Panc1 (cell line): ENCODE results near the gene NEURL3. TPM values are rescaled to one million over a fixed set of nuclear protein-coding genes. Genes with fewer than 3 reads are reported as not detected.

Experiments used
- ATAC-seq: fragments of 200-7000 bp; cut with Tn5 transposase; 2 replicates; pipeline ENCODE4 v1.9.1; 2020; ENCODE audit warnings: mild to moderate bottlenecking, moderate library complexity
- BruUV-seq: library from RNA; stranded (reverse); fragments of 400-500 nt; replicated peaks from 2 replicates; lab custom pipeline; 2021; lab: Mats Ljungman, UMichigan
- CTCF ChIA-PET: fragments of 300-600 bp; sonication (Branson Sonifier 250); formaldehyde crosslinking; loops from one replicate; lab custom pipeline; 2022; ENCODE audit warnings: antibody characterized with exemption; lab: Charles Lee
- POLR2A ChIA-PET: fragments of 300-600 bp; sonication (Branson Sonifier 250); formaldehyde crosslinking; loops from one replicate; lab custom pipeline; 2022; ENCODE audit warnings: antibody characterized with exemption; lab: Charles Lee
- DNase-seq: peaks from one replicate; pipeline ENCODE4 v3.0.0-alpha.2; 2010; ENCODE audit warnings: low read depth, low spot score
- H3K27ac ChIP-seq: 2 replicates; pipeline ENCODE4 v1.5.1; 2011; ENCODE audit warnings: mild to moderate bottlenecking, low read length, inconsistent platforms
- H3K27me3 ChIP-seq: fragments of 200-500 bp; sonication (Bioruptor generic); 2 replicates; pipeline ENCODE4 v1.6.0; 2014; ENCODE audit warnings: low read length, inconsistent platforms; ENCODE audit not compliant: control insufficient read depth, insufficient read depth
- H3K36me3 ChIP-seq: fragments of 200-500 bp; sonication (Bioruptor generic); 2 replicates; pipeline ENCODE4 v1.5.1; 2014; ENCODE audit warnings: inconsistent platforms, mild to moderate bottlenecking, low read length, moderate library complexity; ENCODE audit not compliant: control insufficient read depth, insufficient read depth
- H3K4me1 ChIP-seq: 2 replicates; pipeline ENCODE4 v1.5.1; 2011; ENCODE audit warnings: inconsistent platforms, mild to moderate bottlenecking, low read length, moderate library complexity; ENCODE audit not compliant: control insufficient read depth, insufficient read depth
- H3K4me3 ChIP-seq, 2 experiments: 2 replicates each; pipeline ENCODE4 v1.5.1; 2011 to 2012; ENCODE audit warnings: low read depth in 2 of 2, low read length in 2 of 2, mild to moderate bottlenecking in 2 of 2, inconsistent platforms in 1 of 2, moderate library complexity in 1 of 2
- H3K9me3 ChIP-seq: fragments of 200-500 bp; sonication (Bioruptor generic); 2 replicates; pipeline ENCODE4 v1.5.1; 2014; ENCODE audit warnings: low read depth, mild to moderate bottlenecking, inconsistent platforms, low read length, moderate library complexity; ENCODE audit not compliant: control insufficient read depth, insufficient read depth
- POLR2AphosphoS5 ChIP-seq: IDR thresholded peaks from 2 replicates; pipeline ENCODE4 v1.6.1; 2012; ENCODE audit warnings: mild to moderate bottlenecking, low read depth, low read length, moderate library complexity
- SIN3A ChIP-seq: IDR thresholded peaks from 2 replicates; pipeline ENCODE4 v1.6.1; 2012; ENCODE audit warnings: low read depth, mild to moderate bottlenecking, low read length, moderate library complexity, borderline replicate concordance; ENCODE audit not compliant: insufficient read depth
- TCF7L2 ChIP-seq: IDR thresholded peaks from 2 replicates; pipeline ENCODE4 v1.6.1; 2011; ENCODE audit warnings: mild to moderate bottlenecking, low read depth, low read length, inconsistent platforms
- in situ Hi-C: cut with HindIII; loops from 2 replicates; pipeline ENCODE4 v1.10.0; 2016; ENCODE audit warnings: low sequenced_read_pairs, low pct_unique_long_range_greater_than_20kb
- intact Hi-C: fragments of 100-400 bp; cut with micrococcal nuclease; formaldehyde crosslinking; loops from one replicate; pipeline ENCODE4 v1.10.0; 2022; ENCODE audit not compliant: unreplicated experiment
- total RNA-seq: library from RNA; stranded (reverse); gene quantifications from one replicate; pipeline ENCODE4 v1.2.1, GENCODE V29; 2021; ENCODE audit not compliant: unreplicated experiment
- TF ChIP-seq, protein P1 (sequence below), 2 experiments: IDR thresholded peaks; 2 replicates each; pipeline ENCODE4 v1.6.1; 2011 to 2012; ENCODE audit warnings: low read depth in 2 of 2, control low read depth in 1 of 2, low read length in 1 of 2, mild to moderate bottlenecking in 1 of 2, moderate library complexity in 1 of 2; ENCODE audit not compliant: insufficient read depth in 1 of 2
- TF ChIP-seq, protein P2 (sequence below): fragments of 450-650 bp; IDR thresholded peaks from 2 replicates; pipeline ENCODE4 v1.5.1; 2017; ENCODE audit warnings: mild to moderate bottlenecking

NEURL3 gene
- total RNA-seq, 1 experiment from 2014 or later, result 1.2 TPM

DNA sequence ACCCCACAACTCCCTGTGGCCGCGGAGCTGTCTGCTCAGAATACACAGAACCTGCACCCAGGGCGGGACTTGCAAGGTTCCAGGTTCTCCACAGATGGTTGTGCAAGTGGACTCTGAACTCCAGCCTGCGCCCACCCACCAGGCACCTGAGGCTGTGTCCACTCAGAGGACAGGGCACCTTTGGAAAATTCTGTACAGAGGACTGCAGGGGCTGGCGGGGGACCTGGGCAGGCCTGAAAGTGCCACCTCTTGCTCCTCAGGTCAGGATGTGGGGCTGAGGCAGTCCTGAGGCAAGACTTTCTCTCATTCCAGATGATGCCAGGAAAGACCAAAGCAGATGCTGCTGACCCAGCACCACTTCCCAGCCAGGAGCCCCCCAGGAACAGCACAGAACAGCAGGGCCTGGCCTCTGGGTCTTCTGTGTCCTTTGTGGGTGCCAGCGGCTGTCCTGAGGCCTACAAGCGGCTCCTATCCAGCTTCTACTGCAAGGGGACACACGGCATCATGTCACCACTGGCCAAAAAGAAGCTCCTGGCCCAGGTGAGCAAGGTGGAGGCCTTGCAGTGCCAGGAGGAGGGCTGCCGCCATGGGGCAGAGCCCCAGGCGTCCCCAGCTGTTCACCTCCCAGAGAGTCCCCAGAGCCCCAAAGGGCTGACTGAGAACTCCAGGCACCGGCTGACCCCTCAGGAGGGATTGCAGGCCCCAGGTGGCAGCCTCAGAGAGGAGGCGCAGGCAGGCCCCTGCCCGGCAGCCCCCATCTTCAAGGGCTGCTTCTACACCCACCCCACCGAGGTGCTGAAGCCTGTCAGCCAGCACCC is 45.8 kb upstream of the NEURL3 start:
- TF ChIP-seq POLR2AphosphoS5 (no peak), SIN3A (no peak), TCF7L2 (no peak)
- TF ChIP-seq, protein P1, sequence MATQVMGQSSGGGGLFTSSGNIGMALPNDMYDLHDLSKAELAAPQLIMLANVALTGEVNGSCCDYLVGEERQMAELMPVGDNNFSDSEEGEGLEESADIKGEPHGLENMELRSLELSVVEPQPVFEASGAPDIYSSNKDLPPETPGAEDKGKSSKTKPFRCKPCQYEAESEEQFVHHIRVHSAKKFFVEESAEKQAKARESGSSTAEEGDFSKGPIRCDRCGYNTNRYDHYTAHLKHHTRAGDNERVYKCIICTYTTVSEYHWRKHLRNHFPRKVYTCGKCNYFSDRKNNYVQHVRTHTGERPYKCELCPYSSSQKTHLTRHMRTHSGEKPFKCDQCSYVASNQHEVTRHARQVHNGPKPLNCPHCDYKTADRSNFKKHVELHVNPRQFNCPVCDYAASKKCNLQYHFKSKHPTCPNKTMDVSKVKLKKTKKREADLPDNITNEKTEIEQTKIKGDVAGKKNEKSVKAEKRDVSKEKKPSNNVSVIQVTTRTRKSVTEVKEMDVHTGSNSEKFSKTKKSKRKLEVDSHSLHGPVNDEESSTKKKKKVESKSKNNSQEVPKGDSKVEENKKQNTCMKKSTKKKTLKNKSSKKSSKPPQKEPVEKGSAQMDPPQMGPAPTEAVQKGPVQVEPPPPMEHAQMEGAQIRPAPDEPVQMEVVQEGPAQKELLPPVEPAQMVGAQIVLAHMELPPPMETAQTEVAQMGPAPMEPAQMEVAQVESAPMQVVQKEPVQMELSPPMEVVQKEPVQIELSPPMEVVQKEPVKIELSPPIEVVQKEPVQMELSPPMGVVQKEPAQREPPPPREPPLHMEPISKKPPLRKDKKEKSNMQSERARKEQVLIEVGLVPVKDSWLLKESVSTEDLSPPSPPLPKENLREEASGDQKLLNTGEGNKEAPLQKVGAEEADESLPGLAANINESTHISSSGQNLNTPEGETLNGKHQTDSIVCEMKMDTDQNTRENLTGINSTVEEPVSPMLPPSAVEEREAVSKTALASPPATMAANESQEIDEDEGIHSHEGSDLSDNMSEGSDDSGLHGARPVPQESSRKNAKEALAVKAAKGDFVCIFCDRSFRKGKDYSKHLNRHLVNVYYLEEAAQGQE (IDR thresholded peaks at IDR 0.05; ENCODE audit: insufficient read depth in 1 of 2, low read depth in 2 of 2, low read length in 1 of 2), result no peak
- TF ChIP-seq, protein P2, sequence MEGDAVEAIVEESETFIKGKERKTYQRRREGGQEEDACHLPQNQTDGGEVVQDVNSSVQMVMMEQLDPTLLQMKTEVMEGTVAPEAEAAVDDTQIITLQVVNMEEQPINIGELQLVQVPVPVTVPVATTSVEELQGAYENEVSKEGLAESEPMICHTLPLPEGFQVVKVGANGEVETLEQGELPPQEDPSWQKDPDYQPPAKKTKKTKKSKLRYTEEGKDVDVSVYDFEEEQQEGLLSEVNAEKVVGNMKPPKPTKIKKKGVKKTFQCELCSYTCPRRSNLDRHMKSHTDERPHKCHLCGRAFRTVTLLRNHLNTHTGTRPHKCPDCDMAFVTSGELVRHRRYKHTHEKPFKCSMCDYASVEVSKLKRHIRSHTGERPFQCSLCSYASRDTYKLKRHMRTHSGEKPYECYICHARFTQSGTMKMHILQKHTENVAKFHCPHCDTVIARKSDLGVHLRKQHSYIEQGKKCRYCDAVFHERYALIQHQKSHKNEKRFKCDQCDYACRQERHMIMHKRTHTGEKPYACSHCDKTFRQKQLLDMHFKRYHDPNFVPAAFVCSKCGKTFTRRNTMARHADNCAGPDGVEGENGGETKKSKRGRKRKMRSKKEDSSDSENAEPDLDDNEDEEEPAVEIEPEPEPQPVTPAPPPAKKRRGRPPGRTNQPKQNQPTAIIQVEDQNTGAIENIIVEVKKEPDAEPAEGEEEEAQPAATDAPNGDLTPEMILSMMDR, result no peak
- CTCF ChIA-PET, result no interaction called here
- no peaks in the 10 kb centered on the region for H3K27me3 ChIP-seq
- no peaks in the 10 kb centered on the region for H3K9me3 ChIP-seq
- intact Hi-C loops (no loop called here), in situ Hi-C loops (no loop called here)
- DNase-seq (no peak), ATAC-seq (no peak)
- H3K4me1 ChIP-seq, result peaks cover 4% of the 10 kb centered on the region; the same call in 1 of the 2 replicates
- H3K27ac ChIP-seq, result no peak overlapping the region
- no peak overlapping the region for H3K4me3 ChIP-seq
- POLR2A ChIA-PET, result no interaction called here
- H3K36me3 ChIP-seq, result no peaks in the 10 kb centered on the region
- no TSS peak for BruUV-seq

DNA sequence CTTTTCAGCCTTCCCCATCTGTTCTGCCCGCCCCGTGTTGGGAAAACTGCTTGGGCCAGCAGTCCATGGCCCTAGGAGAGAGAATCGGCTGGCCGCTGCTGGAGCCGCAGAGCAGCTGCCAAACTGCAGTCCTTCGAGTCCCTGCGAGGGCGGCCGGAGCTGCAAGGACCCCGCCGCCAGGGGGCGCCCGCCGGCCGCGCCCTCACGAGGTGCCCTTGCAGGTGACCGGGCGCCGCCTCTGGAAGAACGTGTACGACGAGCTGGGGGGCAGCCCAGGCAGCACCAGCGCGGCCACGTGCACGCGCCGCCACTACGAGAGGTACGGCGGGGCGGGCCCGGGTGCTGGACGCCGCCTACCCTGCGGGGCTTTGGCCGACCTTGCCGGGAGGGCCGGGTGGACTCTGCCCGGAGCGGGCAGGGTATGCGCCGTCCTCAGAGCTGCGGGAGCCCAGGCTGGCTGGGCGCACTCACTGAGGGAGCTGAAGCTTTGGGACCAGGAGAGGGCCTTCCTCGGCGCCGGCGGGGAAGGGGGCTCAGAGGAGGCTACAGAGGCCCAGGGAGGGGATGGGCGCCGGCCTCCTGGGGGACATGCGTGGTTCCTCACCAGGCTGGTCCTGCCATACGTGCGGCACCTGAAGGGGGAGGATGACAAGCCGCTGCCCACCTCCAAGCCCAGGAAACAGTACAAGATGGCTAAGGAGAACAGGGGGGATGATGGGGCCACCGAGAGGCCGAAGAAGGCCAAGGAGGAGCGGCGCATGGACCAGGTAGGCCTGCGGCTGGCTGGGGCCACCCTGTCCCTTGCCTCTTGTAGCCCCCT is 45.0 kb upstream of the NEURL3 start:
- H3K4me3 ChIP-seq, result no peak overlapping the region
- peaks cover 4% of the 10 kb centered on the region; the same call in 1 of the 2 replicates for H3K4me1 ChIP-seq
- H3K9me3 ChIP-seq, result no peaks in the 10 kb centered on the region
- H3K36me3 ChIP-seq, result no peaks in the 10 kb centered on the region
- ATAC-seq (peak; percentile 69), DNase-seq (no peak)
- TF ChIP-seq TCF7L2, result no peak
- no peak for TF ChIP-seq SIN3A
- TF ChIP-seq, protein P2, result peak; percentile 96
- intact Hi-C loops (no loop called here), in situ Hi-C loops (no loop called here)
- H3K27me3 ChIP-seq, result no peaks in the 10 kb centered on the region
- no TSS peak for BruUV-seq
- CTCF ChIA-PET, result interaction anchor here (0.8 kb wide), 1 partner anchor 12 kb away, joined by 3 read pairs; no protein-coding TSS in a partner anchor
- H3K27ac ChIP-seq, result no peak overlapping the region
- POLR2A ChIA-PET, result no interaction called here
